HEK293 (cell line): ENCODE measurements around the gene ETV6.

ENCODE experiments used
- CTCF ChIA-PET: fragments of 350-600 bp; formaldehyde crosslinking; extraction: SDS; loops from one replicate; lab custom pipeline; 2021; ENCODE audit warnings: antibody characterized with exemption; lab: Yijun Ruan, JAX
- POLR2A ChIA-PET: fragments of 300-600 bp; formaldehyde crosslinking; extraction: SDS; loops from one replicate; lab custom pipeline; 2020; ENCODE audit warnings: antibody characterized with exemption, inconsistent platforms; lab: Yijun Ruan, JAX
- H3K27ac ChIP-seq: fragments of 200-500 bp; sonication (Bioruptor generic); 2 replicates; pipeline ENCODE4 v1.5.1; 2014; ENCODE audit warnings: low read depth, low read length, control low read depth, inconsistent platforms; ENCODE audit errors: extremely low read depth
- H3K36me3 ChIP-seq, 2 experiments: fragments of 200-500 bp in 1 of 2; sonication (Bioruptor generic) in 1 of 2; 1 replicate in 1 of 2; 2 replicates in 1 of 2; pipeline ENCODE4 v1.5.1; 2014 to 2017; ENCODE audit warnings: inconsistent platforms in 2 of 2, low read length in 2 of 2; ENCODE audit not compliant: control insufficient read depth in 2 of 2, insufficient read depth in 1 of 2
- H3K4me1 ChIP-seq: fragments of 200-500 bp; sonication (Bioruptor generic); 2 replicates; pipeline ENCODE4 v1.5.1; 2014; ENCODE audit warnings: mild to moderate bottlenecking, low read length, inconsistent platforms; ENCODE audit not compliant: control insufficient read depth, insufficient read depth
- H3K4me3 ChIP-seq: 2 replicates; pipeline ENCODE4 v1.5.1; 2011; ENCODE audit warnings: low read depth, mild to moderate bottlenecking, control low read depth, low read length, moderate library complexity
- H3K9me3 ChIP-seq: fragments of 200-500 bp; sonication (Bioruptor generic); 2 replicates; pipeline ENCODE4 v1.5.1; 2014; ENCODE audit warnings: low read depth, low read length, inconsistent platforms; ENCODE audit not compliant: control insufficient read depth, insufficient read depth
- HOXC10 ChIP-seq: sonication (generic); formaldehyde crosslinking; IDR thresholded peaks from 2 replicates; pipeline ENCODE4 v1.8.1; 2023; ENCODE audit warnings: mild to moderate bottlenecking, missing genetic modification reagents
- MYNN ChIP-seq: fragments of 450-650 bp; formaldehyde crosslinking; IDR thresholded peaks from 2 replicates; pipeline ENCODE4 v1.5.1; 2016; ENCODE audit warnings: missing biosample characterization, missing genetic modification characterization, borderline replicate concordance
- RBAK ChIP-seq: fragments of 450-650 bp; formaldehyde crosslinking; IDR thresholded peaks from 2 replicates; pipeline ENCODE4 v1.5.1; 2016; ENCODE audit warnings: missing biosample characterization, missing genetic modification characterization
- SCRT2 ChIP-seq: fragments of 450-650 bp; formaldehyde crosslinking; IDR thresholded peaks from 2 replicates; pipeline ENCODE4 v1.5.1; 2016; ENCODE audit warnings: missing biosample characterization, missing genetic modification characterization
- SETDB1 ChIP-seq: IDR thresholded peaks from one replicate; pipeline ENCODE4 v1.6.1; 2017; ENCODE audit warnings: mild to moderate bottlenecking, low read length, moderate library complexity, mixed read lengths; ENCODE audit not compliant: insufficient read length
- WT1 ChIP-seq: fragments of 450-650 bp; formaldehyde crosslinking; IDR thresholded peaks from 2 replicates; pipeline ENCODE4 v1.5.1; 2016; ENCODE audit warnings: missing biosample characterization, missing genetic modification characterization
- ZBTB48 ChIP-seq: fragments of 450-650 bp; formaldehyde crosslinking; IDR thresholded peaks from 2 replicates; pipeline ENCODE4 v1.5.1; 2016; ENCODE audit warnings: missing biosample characterization, missing genetic modification characterization
- ZNF133 ChIP-seq: fragments of 450-650 bp; formaldehyde crosslinking; IDR thresholded peaks from 2 replicates; pipeline ENCODE4 v1.5.1; 2016; ENCODE audit warnings: missing biosample characterization, missing genetic modification characterization
- ZNF202 ChIP-seq: fragments of 450-650 bp; formaldehyde crosslinking; IDR thresholded peaks from 2 replicates; pipeline ENCODE4 v1.5.1; 2016; ENCODE audit warnings: missing biosample characterization, missing genetic modification characterization, borderline replicate concordance
- ZNF248 ChIP-seq: fragments of 450-650 bp; formaldehyde crosslinking; IDR thresholded peaks from 2 replicates; pipeline ENCODE4 v1.5.1; 2017; ENCODE audit warnings: missing biosample characterization, missing genetic modification characterization
- ZNF292 ChIP-seq: fragments of 450-650 bp; formaldehyde crosslinking; IDR thresholded peaks from 2 replicates; pipeline ENCODE4 v1.5.1; 2016; ENCODE audit warnings: low read depth, missing biosample characterization, missing genetic modification characterization, borderline replicate concordance
- ZNF350 ChIP-seq: fragments of 450-650 bp; formaldehyde crosslinking; IDR thresholded peaks from 2 replicates; pipeline ENCODE4 v1.5.0; 2017; ENCODE audit warnings: missing biosample characterization, mild to moderate bottlenecking, missing genetic modification characterization
- ZNF510 ChIP-seq: fragments of 450-650 bp; formaldehyde crosslinking; IDR thresholded peaks from 2 replicates; pipeline ENCODE4 v1.5.1; 2018; ENCODE audit warnings: mild to moderate bottlenecking, missing genetic modification characterization, missing biosample characterization; ENCODE audit not compliant: insufficient replicate concordance
- ZNF555 ChIP-seq: fragments of 450-650 bp; formaldehyde crosslinking; conservative IDR thresholded peaks from 2 replicates; pipeline ENCODE4 v1.5.1; 2017; ENCODE audit warnings: missing biosample characterization, mild to moderate bottlenecking, missing genetic modification characterization, inconsistent platforms
- ZNF585B ChIP-seq: fragments of 450-650 bp; formaldehyde crosslinking; IDR thresholded peaks from 2 replicates; pipeline ENCODE4 v1.5.1; 2016; ENCODE audit warnings: missing biosample characterization, missing genetic modification characterization
- ZNF600 ChIP-seq: fragments of 450-650 bp; formaldehyde crosslinking; IDR thresholded peaks from 2 replicates; pipeline ENCODE4 v1.5.1; 2016; ENCODE audit warnings: missing biosample characterization, missing genetic modification characterization
- ZNF701 ChIP-seq: fragments of 450-650 bp; formaldehyde crosslinking; IDR thresholded peaks from 2 replicates; pipeline ENCODE4 v1.5.1; 2016; ENCODE audit warnings: missing biosample characterization, missing genetic modification characterization
- ZNF707 ChIP-seq: fragments of 450-650 bp; formaldehyde crosslinking; IDR thresholded peaks from 2 replicates; pipeline ENCODE4 v1.5.1; 2016; ENCODE audit warnings: missing biosample characterization, missing genetic modification characterization
- TF ChIP-seq, protein P1 (sequence below): fragments of 450-650 bp; formaldehyde crosslinking; IDR thresholded peaks from 2 replicates; pipeline ENCODE4 v1.5.1; 2016; ENCODE audit warnings: missing biosample characterization, missing genetic modification characterization
- TF ChIP-seq, protein P2 (sequence below): fragments of 450-650 bp; formaldehyde crosslinking; IDR thresholded peaks from 2 replicates; pipeline ENCODE4 v1.5.1; 2016; ENCODE audit warnings: missing biosample characterization, missing genetic modification characterization, low read depth
- TF ChIP-seq, protein P3 (sequence below): fragments of 450-650 bp; formaldehyde crosslinking; IDR thresholded peaks from 2 replicates; pipeline ENCODE4; 2016; ENCODE audit warnings: missing biosample characterization, missing genetic modification characterization
- TF ChIP-seq, protein P4 (sequence below): fragments of 450-650 bp; formaldehyde crosslinking; IDR thresholded peaks from 2 replicates; pipeline ENCODE4 v1.5.1; 2016; ENCODE audit warnings: missing biosample characterization, missing genetic modification characterization
- TF ChIP-seq, protein P5 (sequence below): fragments of 450-650 bp; formaldehyde crosslinking; IDR thresholded peaks from 2 replicates; pipeline ENCODE4 v1.5.1; 2016; ENCODE audit warnings: missing biosample characterization, missing genetic modification characterization
- TF ChIP-seq, protein P6 (sequence below): fragments of 450-650 bp; formaldehyde crosslinking; IDR thresholded peaks from 2 replicates; pipeline ENCODE4 v1.5.1; 2016; ENCODE audit warnings: missing biosample characterization, missing genetic modification characterization

The ETV6 gene

DNA sequence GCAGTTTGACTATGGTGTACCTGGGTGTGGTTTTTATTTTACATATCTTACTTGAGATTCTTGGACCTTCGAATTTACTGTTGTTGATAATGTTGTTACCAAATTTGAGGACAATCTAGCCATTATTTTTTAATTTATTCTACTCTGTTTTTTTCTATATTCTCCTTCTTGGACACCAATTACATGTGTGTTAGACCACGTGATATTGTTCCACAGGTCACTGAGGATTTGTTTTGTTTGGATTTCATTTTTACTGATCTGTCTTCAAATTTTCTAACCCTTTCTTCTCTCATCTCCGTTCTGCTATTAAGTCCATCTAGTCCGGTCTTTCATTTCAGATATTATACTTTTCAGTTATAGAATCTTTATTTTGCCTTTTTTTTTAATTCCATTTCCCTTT lies 216.3 kb downstream of the ETV6 start:
- POLR2A ChIA-PET = no interaction called here
- CTCF ChIA-PET = no interaction called here

DNA sequence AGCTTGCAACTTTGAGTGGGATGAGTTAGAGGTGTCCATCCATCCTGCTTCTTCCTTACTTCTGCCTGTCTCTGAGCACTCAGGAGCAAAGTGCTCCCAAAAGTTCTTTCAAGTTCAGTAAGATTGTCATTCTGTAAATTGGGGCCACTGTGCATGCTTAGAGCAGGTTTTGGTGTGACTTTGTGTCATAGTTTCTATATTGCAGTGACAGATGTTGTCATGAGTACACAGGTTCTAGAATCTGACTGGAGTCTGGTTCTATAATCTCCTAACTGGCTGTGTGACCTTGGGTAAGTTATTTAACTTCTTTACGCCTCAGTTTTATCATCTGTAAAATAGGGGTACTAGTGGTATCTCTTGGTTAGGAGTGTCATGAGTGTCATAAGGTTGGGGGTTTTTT lies 218.6 kb downstream of the ETV6 start:
- Histone ChIP-seq H3K4me3 (no peak overlapping the region), H3K27ac (no peak overlapping the region), H3K9me3 (no peaks in the 10 kb centered on the region), H3K4me1 (no peaks in the 10 kb centered on the region), H3K36me3 (peaks cover 0 to 11% of the 10 kb centered on the region in 2 experiments; a peak in 1 of 3 replicates)
- POLR2A ChIA-PET = no interaction called here
- CTCF ChIA-PET = no interaction called here
- TF ChIP-seq ZBTB48 (no peak), WT1 (tag by site-specific recombination) (no peak), ZNF292 (no peak), ZNF701 (tag by site-specific recombination) (no peak), ZNF600 (tag by site-specific recombination) (no peak), ZNF555 (tag by site-specific recombination) (no peak), ZNF202 (tag by site-specific recombination) (no peak), ZNF707 (tag by site-specific recombination) (no peak), HOXC10 (CRISPR knock-in tag) (no peak)
- TF ChIP-seq, protein P1, sequence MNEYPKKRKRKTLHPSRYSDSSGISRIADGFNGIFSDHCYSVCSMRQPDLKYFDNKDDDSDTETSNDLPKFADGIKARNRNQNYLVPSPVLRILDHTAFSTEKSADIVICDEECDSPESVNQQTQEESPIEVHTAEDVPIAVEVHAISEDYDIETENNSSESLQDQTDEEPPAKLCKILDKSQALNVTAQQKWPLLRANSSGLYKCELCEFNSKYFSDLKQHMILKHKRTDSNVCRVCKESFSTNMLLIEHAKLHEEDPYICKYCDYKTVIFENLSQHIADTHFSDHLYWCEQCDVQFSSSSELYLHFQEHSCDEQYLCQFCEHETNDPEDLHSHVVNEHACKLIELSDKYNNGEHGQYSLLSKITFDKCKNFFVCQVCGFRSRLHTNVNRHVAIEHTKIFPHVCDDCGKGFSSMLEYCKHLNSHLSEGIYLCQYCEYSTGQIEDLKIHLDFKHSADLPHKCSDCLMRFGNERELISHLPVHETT (tag by site-specific recombination) = no peak
- TF ChIP-seq, protein P2, sequence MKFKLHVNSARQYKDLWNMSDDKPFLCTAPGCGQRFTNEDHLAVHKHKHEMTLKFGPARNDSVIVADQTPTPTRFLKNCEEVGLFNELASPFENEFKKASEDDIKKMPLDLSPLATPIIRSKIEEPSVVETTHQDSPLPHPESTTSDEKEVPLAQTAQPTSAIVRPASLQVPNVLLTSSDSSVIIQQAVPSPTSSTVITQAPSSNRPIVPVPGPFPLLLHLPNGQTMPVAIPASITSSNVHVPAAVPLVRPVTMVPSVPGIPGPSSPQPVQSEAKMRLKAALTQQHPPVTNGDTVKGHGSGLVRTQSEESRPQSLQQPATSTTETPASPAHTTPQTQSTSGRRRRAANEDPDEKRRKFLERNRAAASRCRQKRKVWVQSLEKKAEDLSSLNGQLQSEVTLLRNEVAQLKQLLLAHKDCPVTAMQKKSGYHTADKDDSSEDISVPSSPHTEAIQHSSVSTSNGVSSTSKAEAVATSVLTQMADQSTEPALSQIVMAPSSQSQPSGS (tag by site-specific recombination) = no peak
- TF ChIP-seq, protein P3, sequence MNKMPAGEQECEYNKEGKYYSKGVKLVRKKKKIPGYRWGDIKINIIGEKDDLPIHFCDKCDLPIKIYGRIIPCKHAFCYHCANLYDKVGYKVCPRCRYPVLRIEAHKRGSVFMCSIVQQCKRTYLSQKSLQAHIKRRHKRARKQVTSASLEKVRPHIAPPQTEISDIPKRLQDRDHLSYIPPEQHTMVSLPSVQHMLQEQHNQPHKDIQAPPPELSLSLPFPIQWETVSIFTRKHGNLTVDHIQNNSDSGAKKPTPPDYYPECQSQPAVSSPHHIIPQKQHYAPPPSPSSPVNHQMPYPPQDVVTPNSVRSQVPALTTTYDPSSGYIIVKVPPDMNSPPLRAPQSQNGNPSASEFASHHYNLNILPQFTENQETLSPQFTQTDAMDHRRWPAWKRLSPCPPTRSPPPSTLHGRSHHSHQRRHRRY = no peak
- TF ChIP-seq, protein P4, sequence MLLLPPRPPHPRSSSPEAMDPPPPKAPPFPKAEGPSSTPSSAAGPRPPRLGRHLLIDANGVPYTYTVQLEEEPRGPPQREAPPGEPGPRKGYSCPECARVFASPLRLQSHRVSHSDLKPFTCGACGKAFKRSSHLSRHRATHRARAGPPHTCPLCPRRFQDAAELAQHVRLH (tag by site-specific recombination) = no peak
- TF ChIP-seq, protein P5, sequence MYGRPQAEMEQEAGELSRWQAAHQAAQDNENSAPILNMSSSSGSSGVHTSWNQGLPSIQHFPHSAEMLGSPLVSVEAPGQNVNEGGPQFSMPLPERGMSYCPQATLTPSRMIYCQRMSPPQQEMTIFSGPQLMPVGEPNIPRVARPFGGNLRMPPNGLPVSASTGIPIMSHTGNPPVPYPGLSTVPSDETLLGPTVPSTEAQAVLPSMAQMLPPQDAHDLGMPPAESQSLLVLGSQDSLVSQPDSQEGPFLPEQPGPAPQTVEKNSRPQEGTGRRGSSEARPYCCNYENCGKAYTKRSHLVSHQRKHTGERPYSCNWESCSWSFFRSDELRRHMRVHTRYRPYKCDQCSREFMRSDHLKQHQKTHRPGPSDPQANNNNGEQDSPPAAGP (tag by site-specific recombination) = no peak

More for the DNA sequence above, 216.3 kb downstream of the ETV6 start:
- Histone ChIP-seq H3K36me3 (peaks cover 0 to 9% of the 10 kb centered on the region in 2 experiments; a peak in 1 of 3 replicates), H3K9me3 (no peaks in the 10 kb centered on the region), H3K4me3 (no peak overlapping the region), H3K4me1 (no peaks in the 10 kb centered on the region), H3K27ac (no peak overlapping the region)
- TF ChIP-seq ZNF585B (tag by site-specific recombination) (no peak), ZNF350 (no peak), ZNF248 (tag by site-specific recombination) (no peak), SCRT2 (no peak), ZNF133 (tag by site-specific recombination) (peak; percentile 98), MYNN (tag by site-specific recombination) (no peak), RBAK (tag by site-specific recombination) (no peak), SETDB1 (peak; percentile 56), ZNF510 (tag by site-specific recombination) (no peak)
- TF ChIP-seq, protein P6, sequence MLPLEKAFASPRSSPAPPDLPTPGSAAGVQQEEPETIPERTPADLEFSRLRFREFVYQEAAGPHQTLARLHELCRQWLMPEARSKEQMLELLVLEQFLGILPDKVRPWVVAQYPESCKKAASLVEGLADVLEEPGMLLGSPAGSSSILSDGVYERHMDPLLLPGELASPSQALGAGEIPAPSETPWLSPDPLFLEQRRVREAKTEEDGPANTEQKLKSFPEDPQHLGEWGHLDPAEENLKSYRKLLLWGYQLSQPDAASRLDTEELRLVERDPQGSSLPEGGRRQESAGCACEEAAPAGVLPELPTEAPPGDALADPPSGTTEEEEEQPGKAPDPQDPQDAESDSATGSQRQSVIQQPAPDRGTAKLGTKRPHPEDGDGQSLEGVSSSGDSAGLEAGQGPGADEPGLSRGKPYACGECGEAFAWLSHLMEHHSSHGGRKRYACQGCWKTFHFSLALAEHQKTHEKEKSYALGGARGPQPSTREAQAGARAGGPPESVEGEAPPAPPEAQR (tag by site-specific recombination) = no peak
